ENCODE data around the gene GPC4. TPM values are rescaled to one million over a fixed set of nuclear protein-coding genes. Genes with fewer than 3 reads are reported as not detected.

GPC4 gene
- total and polyA plus RNA-seq, 2 experiments from 2014 or later, result 124 to 183 TPM

DNA sequence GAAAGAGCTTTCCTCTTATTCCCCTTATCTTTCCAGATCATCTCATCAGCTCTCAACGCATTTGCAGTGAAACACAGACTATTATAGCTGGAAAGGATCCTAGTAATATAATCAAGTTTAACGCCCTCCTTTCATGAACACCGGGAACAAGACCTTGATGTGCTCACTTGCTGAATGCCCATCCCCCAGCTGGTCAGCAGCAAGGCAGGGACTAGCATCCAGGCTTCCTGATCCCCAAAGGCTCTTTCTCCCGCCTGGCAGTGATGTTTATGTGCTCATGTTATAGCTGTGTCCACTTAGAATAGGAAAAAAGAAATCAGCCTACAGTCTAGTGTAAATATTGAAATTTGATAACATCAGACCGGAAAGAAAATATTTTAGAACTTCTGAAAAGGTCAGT, 24.6 kb downstream of the GPC4 start (continued):
- TF ChIP-seq, protein P1, sequence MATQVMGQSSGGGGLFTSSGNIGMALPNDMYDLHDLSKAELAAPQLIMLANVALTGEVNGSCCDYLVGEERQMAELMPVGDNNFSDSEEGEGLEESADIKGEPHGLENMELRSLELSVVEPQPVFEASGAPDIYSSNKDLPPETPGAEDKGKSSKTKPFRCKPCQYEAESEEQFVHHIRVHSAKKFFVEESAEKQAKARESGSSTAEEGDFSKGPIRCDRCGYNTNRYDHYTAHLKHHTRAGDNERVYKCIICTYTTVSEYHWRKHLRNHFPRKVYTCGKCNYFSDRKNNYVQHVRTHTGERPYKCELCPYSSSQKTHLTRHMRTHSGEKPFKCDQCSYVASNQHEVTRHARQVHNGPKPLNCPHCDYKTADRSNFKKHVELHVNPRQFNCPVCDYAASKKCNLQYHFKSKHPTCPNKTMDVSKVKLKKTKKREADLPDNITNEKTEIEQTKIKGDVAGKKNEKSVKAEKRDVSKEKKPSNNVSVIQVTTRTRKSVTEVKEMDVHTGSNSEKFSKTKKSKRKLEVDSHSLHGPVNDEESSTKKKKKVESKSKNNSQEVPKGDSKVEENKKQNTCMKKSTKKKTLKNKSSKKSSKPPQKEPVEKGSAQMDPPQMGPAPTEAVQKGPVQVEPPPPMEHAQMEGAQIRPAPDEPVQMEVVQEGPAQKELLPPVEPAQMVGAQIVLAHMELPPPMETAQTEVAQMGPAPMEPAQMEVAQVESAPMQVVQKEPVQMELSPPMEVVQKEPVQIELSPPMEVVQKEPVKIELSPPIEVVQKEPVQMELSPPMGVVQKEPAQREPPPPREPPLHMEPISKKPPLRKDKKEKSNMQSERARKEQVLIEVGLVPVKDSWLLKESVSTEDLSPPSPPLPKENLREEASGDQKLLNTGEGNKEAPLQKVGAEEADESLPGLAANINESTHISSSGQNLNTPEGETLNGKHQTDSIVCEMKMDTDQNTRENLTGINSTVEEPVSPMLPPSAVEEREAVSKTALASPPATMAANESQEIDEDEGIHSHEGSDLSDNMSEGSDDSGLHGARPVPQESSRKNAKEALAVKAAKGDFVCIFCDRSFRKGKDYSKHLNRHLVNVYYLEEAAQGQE (IDR thresholded peaks at IDR 0.05; ENCODE audit: unreplicated experiment), result no peak
- TF ChIP-seq ZNF114 (CRISPR knock-in tag; IDR thresholded peaks at IDR 0.05) (no peak), STAT1 (IDR thresholded peaks at IDR 0.05; ENCODE audit: unreplicated experiment) (no peak), NANOG (IDR thresholded peaks at IDR 0.05; ENCODE audit: borderline replicate concordance) (no peak)
- TF ChIP-seq, protein P2, sequence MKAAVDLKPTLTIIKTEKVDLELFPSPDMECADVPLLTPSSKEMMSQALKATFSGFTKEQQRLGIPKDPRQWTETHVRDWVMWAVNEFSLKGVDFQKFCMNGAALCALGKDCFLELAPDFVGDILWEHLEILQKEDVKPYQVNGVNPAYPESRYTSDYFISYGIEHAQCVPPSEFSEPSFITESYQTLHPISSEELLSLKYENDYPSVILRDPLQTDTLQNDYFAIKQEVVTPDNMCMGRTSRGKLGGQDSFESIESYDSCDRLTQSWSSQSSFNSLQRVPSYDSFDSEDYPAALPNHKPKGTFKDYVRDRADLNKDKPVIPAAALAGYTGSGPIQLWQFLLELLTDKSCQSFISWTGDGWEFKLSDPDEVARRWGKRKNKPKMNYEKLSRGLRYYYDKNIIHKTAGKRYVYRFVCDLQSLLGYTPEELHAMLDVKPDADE (IDR thresholded peaks at IDR 0.05), result no peak

DNA sequence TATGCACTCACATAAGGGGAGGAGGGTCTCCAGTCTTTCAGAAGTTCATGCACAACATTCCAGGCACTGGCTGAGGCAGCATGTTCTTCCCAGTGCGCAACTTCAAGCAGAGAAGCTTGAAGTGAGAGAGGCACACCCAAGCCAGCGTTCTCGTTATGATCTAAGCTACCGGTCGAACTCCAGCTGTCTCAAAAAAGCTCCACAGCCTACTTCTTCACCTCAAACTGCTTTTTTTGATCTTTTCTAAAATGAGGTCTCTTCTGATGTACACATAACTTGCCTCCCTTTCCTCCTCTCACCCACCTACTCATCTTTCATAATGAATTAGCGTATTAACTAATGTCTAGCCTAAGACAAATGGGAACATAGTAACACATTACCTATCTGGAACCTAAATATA, 25.3 kb downstream of the GPC4 start:
- no peak overlapping the region for H2AFZ ChIP-seq
- no peaks in the 10 kb centered on the region for H3K36me3 ChIP-seq (ENCODE audit: insufficient read depth)
- peaks cover 72% of the 10 kb centered on the region for H3K4me1 Mint-ChIP-seq
- H3K36me3 Mint-ChIP-seq (ENCODE audit: low read depth), result peaks cover 9% of the 10 kb centered on the region; the same call in 2 of the 3 replicates
- no peak overlapping the region for H3K4me3 Mint-ChIP-seq
- no peak for DNase-seq (ENCODE audit: low spot score)
- no peak for ATAC-seq
- H3K9me2 ChIP-seq (ENCODE audit: insufficient read depth), result no peaks in the 10 kb centered on the region
- peaks cover 76% of the 10 kb centered on the region for H3K4me1 ChIP-seq (ENCODE audit: insufficient read depth)
- no peak overlapping the region for H3K4me3 ChIP-seq
- peaks cover 3% of the 10 kb centered on the region for H3K27me3 Mint-ChIP-seq (ENCODE audit: insufficient read depth, low read depth, poor library complexity)
- TF ChIP-seq ZNF331 (CRISPR knock-in tag; IDR thresholded peaks at IDR 0.05; ENCODE audit: low read depth) (no peak), JUNB (IDR thresholded peaks at IDR 0.05; ENCODE audit: unreplicated experiment) (no peak), CREB1 (CRISPR knock-in tag; IDR thresholded peaks at IDR 0.05; ENCODE audit: low read depth) (no peak), NANOG (IDR thresholded peaks at IDR 0.05; ENCODE audit: borderline replicate concordance) (no peak)
- TF ChIP-seq, protein P3, sequence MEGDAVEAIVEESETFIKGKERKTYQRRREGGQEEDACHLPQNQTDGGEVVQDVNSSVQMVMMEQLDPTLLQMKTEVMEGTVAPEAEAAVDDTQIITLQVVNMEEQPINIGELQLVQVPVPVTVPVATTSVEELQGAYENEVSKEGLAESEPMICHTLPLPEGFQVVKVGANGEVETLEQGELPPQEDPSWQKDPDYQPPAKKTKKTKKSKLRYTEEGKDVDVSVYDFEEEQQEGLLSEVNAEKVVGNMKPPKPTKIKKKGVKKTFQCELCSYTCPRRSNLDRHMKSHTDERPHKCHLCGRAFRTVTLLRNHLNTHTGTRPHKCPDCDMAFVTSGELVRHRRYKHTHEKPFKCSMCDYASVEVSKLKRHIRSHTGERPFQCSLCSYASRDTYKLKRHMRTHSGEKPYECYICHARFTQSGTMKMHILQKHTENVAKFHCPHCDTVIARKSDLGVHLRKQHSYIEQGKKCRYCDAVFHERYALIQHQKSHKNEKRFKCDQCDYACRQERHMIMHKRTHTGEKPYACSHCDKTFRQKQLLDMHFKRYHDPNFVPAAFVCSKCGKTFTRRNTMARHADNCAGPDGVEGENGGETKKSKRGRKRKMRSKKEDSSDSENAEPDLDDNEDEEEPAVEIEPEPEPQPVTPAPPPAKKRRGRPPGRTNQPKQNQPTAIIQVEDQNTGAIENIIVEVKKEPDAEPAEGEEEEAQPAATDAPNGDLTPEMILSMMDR (conservative IDR thresholded peaks at IDR 0.05; ENCODE audit: low read depth in 2 of 2), result no peak
- TF ChIP-seq, protein P2 (IDR thresholded peaks at IDR 0.05), result no peak
- TF ChIP-seq, protein P4, sequence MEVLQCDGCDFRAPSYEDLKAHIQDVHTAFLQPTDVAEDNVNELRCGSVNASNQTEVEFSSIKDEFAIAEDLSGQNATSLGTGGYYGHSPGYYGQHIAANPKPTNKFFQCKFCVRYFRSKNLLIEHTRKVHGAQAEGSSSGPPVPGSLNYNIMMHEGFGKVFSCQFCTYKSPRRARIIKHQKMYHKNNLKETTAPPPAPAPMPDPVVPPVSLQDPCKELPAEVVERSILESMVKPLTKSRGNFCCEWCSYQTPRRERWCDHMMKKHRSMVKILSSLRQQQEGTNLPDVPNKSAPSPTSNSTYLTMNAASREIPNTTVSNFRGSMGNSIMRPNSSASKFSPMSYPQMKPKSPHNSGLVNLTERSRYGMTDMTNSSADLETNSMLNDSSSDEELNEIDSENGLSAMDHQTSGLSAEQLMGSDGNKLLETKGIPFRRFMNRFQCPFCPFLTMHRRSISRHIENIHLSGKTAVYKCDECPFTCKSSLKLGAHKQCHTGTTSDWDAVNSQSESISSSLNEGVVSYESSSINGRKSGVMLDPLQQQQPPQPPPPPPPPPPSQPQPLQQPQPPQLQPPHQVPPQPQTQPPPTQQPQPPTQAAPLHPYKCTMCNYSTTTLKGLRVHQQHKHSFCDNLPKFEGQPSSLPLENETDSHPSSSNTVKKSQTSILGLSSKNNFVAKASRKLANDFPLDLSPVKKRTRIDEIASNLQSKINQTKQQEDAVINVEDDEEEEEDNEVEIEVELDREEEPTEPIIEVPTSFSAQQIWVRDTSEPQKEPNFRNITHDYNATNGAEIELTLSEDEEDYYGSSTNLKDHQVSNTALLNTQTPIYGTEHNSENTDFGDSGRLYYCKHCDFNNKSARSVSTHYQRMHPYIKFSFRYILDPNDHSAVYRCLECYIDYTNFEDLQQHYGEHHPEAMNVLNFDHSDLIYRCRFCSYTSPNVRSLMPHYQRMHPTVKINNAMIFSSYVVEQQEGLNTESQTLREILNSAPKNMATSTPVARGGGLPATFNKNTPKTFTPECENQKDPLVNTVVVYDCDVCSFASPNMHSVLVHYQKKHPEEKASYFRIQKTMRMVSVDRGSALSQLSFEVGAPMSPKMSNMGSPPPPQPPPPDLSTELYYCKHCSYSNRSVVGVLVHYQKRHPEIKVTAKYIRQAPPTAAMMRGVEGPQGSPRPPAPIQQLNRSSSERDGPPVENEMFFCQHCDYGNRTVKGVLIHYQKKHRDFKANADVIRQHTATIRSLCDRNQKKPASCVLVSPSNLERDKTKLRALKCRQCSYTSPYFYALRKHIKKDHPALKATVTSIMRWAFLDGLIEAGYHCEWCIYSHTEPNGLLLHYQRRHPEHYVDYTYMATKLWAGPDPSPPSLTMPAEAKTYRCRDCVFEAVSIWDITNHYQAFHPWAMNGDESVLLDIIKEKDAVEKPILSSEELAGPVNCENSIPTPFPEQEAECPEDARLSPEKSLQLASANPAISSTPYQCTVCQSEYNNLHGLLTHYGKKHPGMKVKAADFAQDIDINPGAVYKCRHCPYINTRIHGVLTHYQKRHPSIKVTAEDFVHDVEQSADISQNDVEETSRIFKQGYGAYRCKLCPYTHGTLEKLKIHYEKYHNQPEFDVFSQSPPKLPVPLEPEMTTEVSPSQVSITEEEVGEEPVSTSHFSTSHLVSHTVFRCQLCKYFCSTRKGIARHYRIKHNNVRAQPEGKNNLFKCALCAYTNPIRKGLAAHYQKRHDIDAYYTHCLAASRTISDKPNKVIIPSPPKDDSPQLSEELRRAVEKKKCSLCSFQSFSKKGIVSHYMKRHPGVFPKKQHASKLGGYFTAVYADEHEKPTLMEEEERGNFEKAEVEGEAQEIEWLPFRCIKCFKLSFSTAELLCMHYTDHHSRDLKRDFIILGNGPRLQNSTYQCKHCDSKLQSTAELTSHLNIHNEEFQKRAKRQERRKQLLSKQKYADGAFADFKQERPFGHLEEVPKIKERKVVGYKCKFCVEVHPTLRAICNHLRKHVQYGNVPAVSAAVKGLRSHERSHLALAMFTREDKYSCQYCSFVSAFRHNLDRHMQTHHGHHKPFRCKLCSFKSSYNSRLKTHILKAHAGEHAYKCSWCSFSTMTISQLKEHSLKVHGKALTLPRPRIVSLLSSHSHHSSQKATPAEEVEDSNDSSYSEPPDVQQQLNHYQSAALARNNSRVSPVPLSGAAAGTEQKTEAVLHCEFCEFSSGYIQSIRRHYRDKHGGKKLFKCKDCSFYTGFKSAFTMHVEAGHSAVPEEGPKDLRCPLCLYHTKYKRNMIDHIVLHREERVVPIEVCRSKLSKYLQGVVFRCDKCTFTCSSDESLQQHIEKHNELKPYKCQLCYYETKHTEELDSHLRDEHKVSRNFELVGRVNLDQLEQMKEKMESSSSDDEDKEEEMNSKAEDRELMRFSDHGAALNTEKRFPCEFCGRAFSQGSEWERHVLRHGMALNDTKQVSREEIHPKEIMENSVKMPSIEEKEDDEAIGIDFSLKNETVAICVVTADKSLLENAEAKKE (CRISPR knock-in tag; IDR thresholded peaks at IDR 0.05), result no peak
- no peak overlapping the region for H3K27ac ChIP-seq (ENCODE audit: low read depth)
- H3K27me3 ChIP-seq (ENCODE audit: insufficient read depth), result no peaks in the 10 kb centered on the region
- H3K27ac Mint-ChIP-seq, result no peak overlapping the region
- H3K79me2 ChIP-seq (replicated peaks; ENCODE audit: insufficient read depth), result peaks cover 100% of the 10 kb centered on the region
- peaks cover 64% of the 10 kb centered on the region for H4K20me1 ChIP-seq (replicated peaks; ENCODE audit: insufficient read depth)
- H3K4me2 ChIP-seq, result no peak overlapping the region
- no peaks in the 10 kb centered on the region for H3F3A ChIP-seq (replicated peaks; ENCODE audit: low read depth)
- H3K9me3 Mint-ChIP-seq, result no peaks in the 10 kb centered on the region

All from GM23338 (cell line).